ENCODE data around the gene P2RX1. TPM values are rescaled to one million over a fixed set of nuclear protein-coding genes. Genes with fewer than 3 reads are reported as not detected.
A peak's percentile ranks its signal among the peaks of the same experiment; 100 is the strongest.

P2RX1 gene
- polyA plus RNA-seq, 3 donors: 22.9 to 117 (median 33.8) TPM

DNA sequence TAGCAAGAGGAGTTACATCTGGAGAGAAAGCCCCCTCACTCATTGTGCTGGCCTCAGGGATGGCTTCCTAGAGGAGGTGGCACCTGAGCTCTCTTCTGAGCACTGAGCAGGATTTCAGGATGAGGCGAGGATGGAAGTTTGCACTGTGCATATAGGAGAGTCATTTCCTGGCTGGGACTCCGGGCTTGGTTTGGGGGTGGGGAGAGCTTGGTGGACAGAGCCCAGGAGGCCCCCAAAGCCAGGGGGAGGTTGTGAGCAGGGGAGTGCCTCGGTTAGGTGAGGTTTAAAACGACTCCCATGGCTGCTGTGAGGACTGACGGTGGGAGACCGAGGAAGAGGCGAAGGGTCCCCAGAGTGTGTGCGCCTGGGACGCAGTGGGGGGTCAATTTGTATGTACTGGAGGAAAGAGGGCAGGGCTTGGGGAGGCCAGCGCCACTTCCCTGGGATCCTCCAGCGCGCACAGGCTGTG is 24.6 kb downstream of the P2RX1 start:
- Histone ChIP-seq H3K79me2 (ENCODE audit: insufficient read depth, low read length) (no peaks in the 10 kb centered on the region), H3K4me1 (ENCODE audit: control insufficient read depth in 1 of 2, insufficient read depth in 2 of 2, low read length in 2 of 2) (peaks cover 74 to 93% of the 10 kb centered on the region in 2 donors), H3K36me3 (replicated peaks in 1 of 2; ENCODE audit: control insufficient read depth in 1 of 2, insufficient read depth in 2 of 2, low read length in 2 of 2) (peaks cover under 1 to 7% of the 10 kb centered on the region in 2 donors), H3K9me3 (replicated peaks in 1 of 2; ENCODE audit: control insufficient read depth in 1 of 2, insufficient read depth in 1 of 2, low read length in 2 of 2) (no peaks in the 10 kb centered on the region), H4K20me1 (ENCODE audit: insufficient read depth, low read length) (no peaks in the 10 kb centered on the region), H3K27me3 (ENCODE audit: control insufficient read depth in 2 of 2, insufficient read depth in 2 of 2, low read length in 2 of 2) (no peaks in the 10 kb centered on the region), H3K4me2 (replicated peaks; ENCODE audit: extremely low read depth, low read length, poor library complexity, severe bottlenecking) (peak overlapping the region; percentile 87), H3K4me3 (replicated peaks in 1 of 3; ENCODE audit: low read depth in 2 of 3, low read length in 3 of 3) (peak overlapping the region in 2 of 3 experiments; percentile 19 to 76), H2AFZ (ENCODE audit: insufficient read depth, low read depth, low read length, poor library complexity, severe bottlenecking) (no peak overlapping the region), H3K27ac (ENCODE audit: low read depth in 1 of 2, low read length in 2 of 2) (peak overlapping the region; percentile 28 to 37), H3K9ac (ENCODE audit: insufficient read depth, low read length, poor library complexity, severe bottlenecking) (peak overlapping the region; percentile 2)
- Mint-ChIP-seq H3K27ac (peak overlapping the region; percentile 44 to 91 (median 80)), H3K4me1 (peaks cover 66% of the 10 kb centered on the region), H3K4me3 (peak overlapping the region; percentile 85 to 90), H3K9me3 (peaks cover 0 to 2% (median 0%) of the 10 kb centered on the region in 7 donors), H3K27me3 (ENCODE audit: low read depth in 3 of 3) (peaks cover 11 to 16% (median 12%) of the 10 kb centered on the region in 3 donors), H3K36me3 (peaks cover 16 to 23% of the 10 kb centered on the region in 2 donors)
- no peak for DNase-seq
- TF ChIP-seq, protein P1, sequence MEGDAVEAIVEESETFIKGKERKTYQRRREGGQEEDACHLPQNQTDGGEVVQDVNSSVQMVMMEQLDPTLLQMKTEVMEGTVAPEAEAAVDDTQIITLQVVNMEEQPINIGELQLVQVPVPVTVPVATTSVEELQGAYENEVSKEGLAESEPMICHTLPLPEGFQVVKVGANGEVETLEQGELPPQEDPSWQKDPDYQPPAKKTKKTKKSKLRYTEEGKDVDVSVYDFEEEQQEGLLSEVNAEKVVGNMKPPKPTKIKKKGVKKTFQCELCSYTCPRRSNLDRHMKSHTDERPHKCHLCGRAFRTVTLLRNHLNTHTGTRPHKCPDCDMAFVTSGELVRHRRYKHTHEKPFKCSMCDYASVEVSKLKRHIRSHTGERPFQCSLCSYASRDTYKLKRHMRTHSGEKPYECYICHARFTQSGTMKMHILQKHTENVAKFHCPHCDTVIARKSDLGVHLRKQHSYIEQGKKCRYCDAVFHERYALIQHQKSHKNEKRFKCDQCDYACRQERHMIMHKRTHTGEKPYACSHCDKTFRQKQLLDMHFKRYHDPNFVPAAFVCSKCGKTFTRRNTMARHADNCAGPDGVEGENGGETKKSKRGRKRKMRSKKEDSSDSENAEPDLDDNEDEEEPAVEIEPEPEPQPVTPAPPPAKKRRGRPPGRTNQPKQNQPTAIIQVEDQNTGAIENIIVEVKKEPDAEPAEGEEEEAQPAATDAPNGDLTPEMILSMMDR (IDR thresholded peaks at IDR 0.05): no peak
- intact Hi-C loops (cut with micrococcal nuclease): loop anchor here (2.0 to 5.0 kb wide), 2 partner anchors 23 to 44 kb away; partner anchors contain the start of gene NCBP3 (in 2 of the 2)
- 38% methylated on average over 9 of the region's 12 CpGs for WGBS (ENCODE audit: insufficient coverage)

DNA sequence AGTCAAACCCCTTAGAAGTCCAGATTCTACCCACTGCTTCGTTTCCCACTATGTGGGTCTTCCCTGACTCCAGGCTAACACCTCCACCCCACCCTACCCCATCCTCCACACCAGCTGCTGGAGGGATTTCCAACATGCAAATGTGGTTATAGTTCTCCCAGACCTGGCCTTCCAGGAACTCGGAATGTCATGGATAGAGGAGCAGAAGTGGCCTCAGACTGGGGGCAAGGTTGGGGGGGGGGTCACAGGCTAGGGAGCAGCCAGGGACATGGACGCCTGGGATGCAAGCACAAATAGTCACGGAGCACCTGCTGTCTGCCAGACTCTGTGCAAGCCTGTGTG is 25.4 kb downstream of the P2RX1 start:
- Histone ChIP-seq H3K4me3 (replicated peaks in 1 of 3; ENCODE audit: low read depth in 2 of 3, low read length in 3 of 3) (peak overlapping the region in 1 of 3 experiments; percentile 76), H3K9ac (ENCODE audit: insufficient read depth, low read length, poor library complexity, severe bottlenecking) (no peak overlapping the region), H3K9me3 (replicated peaks in 1 of 2; ENCODE audit: control insufficient read depth in 1 of 2, insufficient read depth in 1 of 2, low read length in 2 of 2) (no peaks in the 10 kb centered on the region), H3K36me3 (replicated peaks in 1 of 2; ENCODE audit: control insufficient read depth in 1 of 2, insufficient read depth in 2 of 2, low read length in 2 of 2) (no peaks in the 10 kb centered on the region), H3K27ac (ENCODE audit: low read depth in 1 of 2, low read length in 2 of 2) (no peak overlapping the region), H2AFZ (ENCODE audit: insufficient read depth, low read depth, low read length, poor library complexity, severe bottlenecking) (no peak overlapping the region), H3K27me3 (ENCODE audit: control insufficient read depth in 2 of 2, insufficient read depth in 2 of 2, low read length in 2 of 2) (no peaks in the 10 kb centered on the region), H3K79me2 (ENCODE audit: insufficient read depth, low read length) (no peaks in the 10 kb centered on the region), H4K20me1 (ENCODE audit: insufficient read depth, low read length) (no peaks in the 10 kb centered on the region), H3K4me2 (replicated peaks; ENCODE audit: extremely low read depth, low read length, poor library complexity, severe bottlenecking) (no peak overlapping the region), H3K4me1 (ENCODE audit: control insufficient read depth in 1 of 2, insufficient read depth in 2 of 2, low read length in 2 of 2) (peaks cover 78 to 96% of the 10 kb centered on the region in 2 donors)
- peaks cover 9 to 16% of the 10 kb centered on the region in 2 donors for H3K36me3 Mint-ChIP-seq
- WGBS (ENCODE audit: insufficient coverage): 83% methylated on average over 1 of the region's 4 CpGs
- peak overlapping the region in 5 of 7 donors; percentile 1 to 89 (median 72) for H3K27ac Mint-ChIP-seq
- intact Hi-C loops (cut with micrococcal nuclease): loop anchor here (5.0 kb wide), 1 partner anchor 44 kb away; the partner anchor contains the start of gene NCBP3 (in 2 of the 2)
- TF ChIP-seq, protein P1 (IDR thresholded peaks at IDR 0.05): no peak
- peaks cover 0 to 2% (median 0%) of the 10 kb centered on the region in 7 donors for H3K9me3 Mint-ChIP-seq
- peak overlapping the region in 1 of 2 donors; percentile 90 for H3K4me3 Mint-ChIP-seq
- no peak for DNase-seq
- H3K4me1 Mint-ChIP-seq: peaks cover 70% of the 10 kb centered on the region
- peaks cover 9 to 16% (median 11%) of the 10 kb centered on the region in 3 donors for H3K27me3 Mint-ChIP-seq (ENCODE audit: low read depth in 3 of 3)

All from CD14-positive monocyte (primary cell).